DOHH2 (cell line): Measurements from ENCODE around the gene PRDM2.

ENCODE experiments used
- H3F3A ChIP-seq: fragments of 200-600 bp; sonication (generic), shearing (Covaris generic); 2 replicates; pipeline ENCODE4 v1.6.0; 2016; ENCODE audit warnings: antibody characterized with exemption, mild to moderate bottlenecking; ENCODE audit not compliant: control insufficient read depth, insufficient read depth
- H3K27ac ChIP-seq: fragments of 200-600 bp; sonication (generic); 2 replicates; pipeline ENCODE4 v1.5.1; 2014; ENCODE audit warnings: low read depth, mild to moderate bottlenecking, low read length, moderate library complexity
- H3K27me3 ChIP-seq: fragments of 200-600 bp; sonication (generic); 2 replicates; pipeline ENCODE4 v1.6.1; 2014; ENCODE audit warnings: mild to moderate bottlenecking, low read length, mixed read lengths; ENCODE audit not compliant: control insufficient read depth
- H3K36me3 ChIP-seq: fragments of 200-600 bp; sonication (generic); 2 replicates; pipeline ENCODE4 v1.6.1; 2014; ENCODE audit warnings: mild to moderate bottlenecking, low read length, moderate library complexity, mixed read lengths; ENCODE audit not compliant: control insufficient read depth
- H3K4me1 ChIP-seq: fragments of 200-600 bp; sonication (generic); 2 replicates; pipeline ENCODE4 v1.6.1; 2014; ENCODE audit warnings: mild to moderate bottlenecking, low read length, mixed read lengths; ENCODE audit not compliant: control insufficient read depth
- H3K4me2 ChIP-seq: fragments of 200-600 bp; sonication (generic); 2 replicates; pipeline ENCODE4 v1.6.0; 2014; ENCODE audit warnings: mild to moderate bottlenecking, low read length, moderate library complexity
- H3K4me3 ChIP-seq: fragments of 200-600 bp; sonication (generic); 2 replicates; pipeline ENCODE4 v1.5.1; 2014; ENCODE audit warnings: mild to moderate bottlenecking, low read length, mixed read lengths
- H3K79me2 ChIP-seq: fragments of 200-600 bp; sonication (generic); 2 replicates; pipeline ENCODE4 v1.6.1; 2014; ENCODE audit warnings: mild to moderate bottlenecking, low read length, mixed read lengths; ENCODE audit not compliant: control insufficient read depth
- H3K9me2 ChIP-seq: fragments of 200-600 bp; sonication (generic); replicated peaks from 2 replicates; pipeline ENCODE4 v1.6.1; 2014; ENCODE audit warnings: mild to moderate bottlenecking, low read length, mixed read lengths; ENCODE audit not compliant: control insufficient read depth
- H3K9me3 ChIP-seq: fragments of 200-600 bp; sonication (generic); 2 replicates; pipeline ENCODE4 v1.6.1; 2014; ENCODE audit warnings: antibody characterized with exemption, low read length, mixed read lengths; ENCODE audit not compliant: control insufficient read depth, insufficient read depth
- H4K20me1 ChIP-seq: fragments of 200-600 bp; sonication (generic); 2 replicates; pipeline ENCODE4 v1.6.0; 2014; ENCODE audit warnings: low read depth, mild to moderate bottlenecking, antibody characterized with exemption, low read length, moderate library complexity; ENCODE audit not compliant: control insufficient read depth, insufficient read depth
- CTCF ChIP-seq: fragments of 200-600 bp; sonication (generic); IDR thresholded peaks from one replicate; pipeline ENCODE4 v1.5.1; 2014; ENCODE audit warnings: antibody characterized with exemption, mild to moderate bottlenecking, low read depth, low read length; ENCODE audit not compliant: poor library complexity, severe bottlenecking
- EZH2phosphoT487 ChIP-seq: fragments of 200-600 bp; sonication (generic); IDR thresholded peaks from 2 replicates; pipeline ENCODE4 v1.6.1; 2017; ENCODE audit warnings: borderline replicate concordance, mild to moderate bottlenecking, antibody characterized with exemption, low read length, moderate library complexity, mixed read lengths

PRDM2 gene

GRCh38 chr1:13699936-13700520, at the start of gene PRDM2:
Gene PRDM2 (plus strand): TSS chr1:13700188. CDS start chr1:13715606, 15,418 bp downstream.
- Histone ChIP-seq H3K4me3 (peak within 1 kb of the TSS; percentile 88), H3K27me3 (no peaks in the 10 kb centered on the region), H3F3A (peaks cover 32% of the 10 kb centered on the region), H4K20me1 (no peaks in the 10 kb centered on the region), H3K27ac (peak within 1 kb of the TSS; percentile 91), H3K4me1 (peaks cover 77% of the 10 kb centered on the region), H3K79me2 (peaks cover 63% of the 10 kb centered on the region), H3K36me3 (peaks cover 37% of the 10 kb centered on the region), H3K9me3 (0 out of 2 replicates have a peak, but pooled peaks cover 3% of the 10 kb centered on the region), H3K4me2 (peak within 1 kb of the TSS; percentile 95), H3K9me2 (no peaks in the 10 kb centered on the region)
- TF ChIP-seq CTCF (no peak), EZH2phosphoT487 (no peak)

GRCh38 chr1:13651279-13651678, 48.7 kb upstream of the PRDM2 start:
- no peaks in the 10 kb centered on the region for H3F3A ChIP-seq
- no peaks in the 10 kb centered on the region for H3K9me2 ChIP-seq
- no peaks in the 10 kb centered on the region for H3K4me1 ChIP-seq
- no peaks in the 10 kb centered on the region for H4K20me1 ChIP-seq
- TF ChIP-seq EZH2phosphoT487 (no peak), CTCF (no peak)
- no peak overlapping the region for H3K4me2 ChIP-seq
- no peak overlapping the region for H3K4me3 ChIP-seq
- H3K36me3 ChIP-seq, result no peaks in the 10 kb centered on the region
- H3K79me2 ChIP-seq, result no peaks in the 10 kb centered on the region
- H3K27me3 ChIP-seq, result 0 out of 2 replicates have a peak, but pooled peaks cover 7% of the 10 kb centered on the region
- no peak overlapping the region for H3K27ac ChIP-seq
- no peaks in the 10 kb centered on the region for H3K9me3 ChIP-seq

- H3K36me3 ChIP-seq, result no peaks in the 10 kb centered on the region
- no peak for TF ChIP-seq EZH2phosphoT487
- TF ChIP-seq CTCF, result no peak
- no peaks in the 10 kb centered on the region for H3K9me2 ChIP-seq
- H3F3A ChIP-seq, result no peaks in the 10 kb centered on the region
- no peak overlapping the region for H3K4me2 ChIP-seq
- no peaks in the 10 kb centered on the region for H4K20me1 ChIP-seq
- H3K27ac ChIP-seq, result no peak overlapping the region
- no peak overlapping the region for H3K4me3 ChIP-seq
- no peaks in the 10 kb centered on the region for H3K4me1 ChIP-seq
- H3K9me3 ChIP-seq, result no peaks in the 10 kb centered on the region
- H3K27me3 ChIP-seq, result peaks cover 12% of the 10 kb centered on the region; the same call in 1 of the 2 replicates
- no peaks in the 10 kb centered on the region for H3K79me2 ChIP-seq
These were observed 47.8 kb upstream of the PRDM2 start for GRCh38 chr1:13652238-13652637.
